ENCODE measurements around the gene SART1. TPM values are rescaled to one million over a fixed set of nuclear protein-coding genes. Genes with fewer than 3 reads are reported as not detected.

SART1 gene
- total and polyA plus RNA-seq, 4 donors = 13.6 to 24.3 (median 15.1) TPM

DNA sequence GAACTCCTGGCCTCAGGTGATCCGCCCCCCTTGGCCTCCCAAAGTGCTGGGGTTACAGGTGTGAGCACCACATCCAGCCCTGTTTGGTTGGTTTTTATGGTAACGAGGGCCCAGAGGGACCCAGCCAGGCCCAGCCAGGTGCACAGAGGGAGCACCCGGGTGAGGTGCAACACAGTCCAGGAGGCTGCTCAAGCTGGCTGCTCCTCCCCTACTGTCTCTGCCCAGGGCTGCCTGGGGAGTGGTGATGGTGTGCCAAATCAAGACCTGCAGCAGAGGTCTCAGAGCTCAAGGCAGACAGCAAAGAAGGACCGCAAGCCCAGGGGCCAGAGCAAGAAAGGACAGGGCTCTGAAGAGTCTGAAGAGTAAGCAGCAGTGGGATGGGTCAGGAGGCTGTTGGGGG lies 14.9 kb upstream of the SART1 start (continued):
- TF ChIP-seq, protein P1, sequence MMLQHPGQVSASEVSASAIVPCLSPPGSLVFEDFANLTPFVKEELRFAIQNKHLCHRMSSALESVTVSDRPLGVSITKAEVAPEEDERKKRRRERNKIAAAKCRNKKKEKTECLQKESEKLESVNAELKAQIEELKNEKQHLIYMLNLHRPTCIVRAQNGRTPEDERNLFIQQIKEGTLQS (IDR thresholded peaks at IDR 0.05) = no peak
- TF ChIP-seq RXRA (IDR thresholded peaks at IDR 0.05) = no peak
- TF ChIP-seq, protein P2, sequence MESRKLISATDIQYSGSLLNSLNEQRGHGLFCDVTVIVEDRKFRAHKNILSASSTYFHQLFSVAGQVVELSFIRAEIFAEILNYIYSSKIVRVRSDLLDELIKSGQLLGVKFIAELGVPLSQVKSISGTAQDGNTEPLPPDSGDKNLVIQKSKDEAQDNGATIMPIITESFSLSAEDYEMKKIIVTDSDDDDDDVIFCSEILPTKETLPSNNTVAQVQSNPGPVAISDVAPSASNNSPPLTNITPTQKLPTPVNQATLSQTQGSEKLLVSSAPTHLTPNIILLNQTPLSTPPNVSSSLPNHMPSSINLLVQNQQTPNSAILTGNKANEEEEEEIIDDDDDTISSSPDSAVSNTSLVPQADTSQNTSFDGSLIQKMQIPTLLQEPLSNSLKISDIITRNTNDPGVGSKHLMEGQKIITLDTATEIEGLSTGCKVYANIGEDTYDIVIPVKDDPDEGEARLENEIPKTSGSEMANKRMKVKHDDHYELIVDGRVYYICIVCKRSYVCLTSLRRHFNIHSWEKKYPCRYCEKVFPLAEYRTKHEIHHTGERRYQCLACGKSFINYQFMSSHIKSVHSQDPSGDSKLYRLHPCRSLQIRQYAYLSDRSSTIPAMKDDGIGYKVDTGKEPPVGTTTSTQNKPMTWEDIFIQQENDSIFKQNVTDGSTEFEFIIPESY (IDR thresholded peaks at IDR 0.05) = no peak

DNA sequence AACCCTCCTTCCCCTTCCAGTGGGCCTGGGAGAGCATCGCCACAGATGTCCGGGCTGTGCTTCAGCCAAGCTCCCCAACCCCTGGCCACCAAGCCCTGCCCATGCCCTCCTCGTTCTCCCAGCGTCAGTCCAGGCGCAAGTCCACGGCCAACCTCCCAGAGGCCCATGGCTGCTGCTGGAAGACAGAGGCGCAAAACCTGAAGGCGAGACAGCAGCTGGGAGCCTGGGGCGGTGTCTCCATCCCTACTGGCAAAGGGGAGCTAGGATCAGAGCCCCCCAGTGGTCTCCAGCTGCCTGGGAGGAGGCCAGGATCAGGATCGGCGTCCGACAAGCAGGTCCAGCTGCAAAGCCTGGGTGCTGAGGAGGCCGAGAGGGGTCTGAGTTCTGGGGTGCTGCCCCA lies 14.4 kb upstream of the SART1 start:
- Histone ChIP-seq H3K9me3 (ENCODE audit: control insufficient read depth in 4 of 4, low read length in 3 of 4) (no peaks in the 10 kb centered on the region), H3K27me3 (ENCODE audit: control insufficient read depth in 4 of 4, insufficient read depth in 4 of 4, low read length in 3 of 4) (no peaks in the 10 kb centered on the region), H3K4me1 (ENCODE audit: control insufficient read depth in 4 of 4, insufficient read depth in 4 of 4, low read length in 3 of 4) (peaks cover 2 to 9% (median 3%) of the 10 kb centered on the region in 4 donors), H3K9ac (ENCODE audit: low read depth in 1 of 2, low read length in 2 of 2) (no peak overlapping the region), H3K27ac (ENCODE audit: low read depth in 1 of 2, low read length in 2 of 2) (no peak overlapping the region), H3K36me3 (ENCODE audit: control insufficient read depth in 4 of 4, insufficient read depth in 3 of 4, low read depth in 1 of 4, low read length in 3 of 4) (no peaks in the 10 kb centered on the region), H3K4me3 (ENCODE audit: low read depth in 1 of 3, low read length in 3 of 3) (no peak overlapping the region)
- WGBS = 82% methylated on average over 13 of the region's 13 CpGs
- DNase-seq (ENCODE audit: low spot score) = no peak
- TF ChIP-seq, protein P2 (IDR thresholded peaks at IDR 0.05) = no peak
- TF ChIP-seq TAF1 (conservative IDR thresholded peaks at IDR 0.05) (no peak), YY1 (IDR thresholded peaks at IDR 0.05) (no peak), GABPA (IDR thresholded peaks at IDR 0.05 in 1 of 2, conservative IDR thresholded peaks at IDR 0.05 in 1 of 2) (no peak), RAD21 (IDR thresholded peaks at IDR 0.05) (no peak), NR2F2 (IDR thresholded peaks at IDR 0.05) (no peak), JUND (IDR thresholded peaks at IDR 0.05) (no peak), HNF4A (conservative IDR thresholded peaks at IDR 0.05) (no peak), EGR1 (IDR thresholded peaks at IDR 0.05; ENCODE audit: low read depth in 2 of 2) (no peak), HNF4G (IDR thresholded peaks at IDR 0.05) (no peak), SP1 (IDR thresholded peaks at IDR 0.05) (no peak), RXRA (IDR thresholded peaks at IDR 0.05) (no peak), FOXA2 (IDR thresholded peaks at IDR 0.05) (no peak), FOXA1 (IDR thresholded peaks at IDR 0.05) (no peak)
- TF ChIP-seq, protein P3, sequence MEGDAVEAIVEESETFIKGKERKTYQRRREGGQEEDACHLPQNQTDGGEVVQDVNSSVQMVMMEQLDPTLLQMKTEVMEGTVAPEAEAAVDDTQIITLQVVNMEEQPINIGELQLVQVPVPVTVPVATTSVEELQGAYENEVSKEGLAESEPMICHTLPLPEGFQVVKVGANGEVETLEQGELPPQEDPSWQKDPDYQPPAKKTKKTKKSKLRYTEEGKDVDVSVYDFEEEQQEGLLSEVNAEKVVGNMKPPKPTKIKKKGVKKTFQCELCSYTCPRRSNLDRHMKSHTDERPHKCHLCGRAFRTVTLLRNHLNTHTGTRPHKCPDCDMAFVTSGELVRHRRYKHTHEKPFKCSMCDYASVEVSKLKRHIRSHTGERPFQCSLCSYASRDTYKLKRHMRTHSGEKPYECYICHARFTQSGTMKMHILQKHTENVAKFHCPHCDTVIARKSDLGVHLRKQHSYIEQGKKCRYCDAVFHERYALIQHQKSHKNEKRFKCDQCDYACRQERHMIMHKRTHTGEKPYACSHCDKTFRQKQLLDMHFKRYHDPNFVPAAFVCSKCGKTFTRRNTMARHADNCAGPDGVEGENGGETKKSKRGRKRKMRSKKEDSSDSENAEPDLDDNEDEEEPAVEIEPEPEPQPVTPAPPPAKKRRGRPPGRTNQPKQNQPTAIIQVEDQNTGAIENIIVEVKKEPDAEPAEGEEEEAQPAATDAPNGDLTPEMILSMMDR (IDR thresholded peaks at IDR 0.05; ENCODE audit: low read depth, low read length, missing input control) = no peak
- TF ChIP-seq, protein P1 (IDR thresholded peaks at IDR 0.05) = no peak
- TF ChIP-seq, protein P4, sequence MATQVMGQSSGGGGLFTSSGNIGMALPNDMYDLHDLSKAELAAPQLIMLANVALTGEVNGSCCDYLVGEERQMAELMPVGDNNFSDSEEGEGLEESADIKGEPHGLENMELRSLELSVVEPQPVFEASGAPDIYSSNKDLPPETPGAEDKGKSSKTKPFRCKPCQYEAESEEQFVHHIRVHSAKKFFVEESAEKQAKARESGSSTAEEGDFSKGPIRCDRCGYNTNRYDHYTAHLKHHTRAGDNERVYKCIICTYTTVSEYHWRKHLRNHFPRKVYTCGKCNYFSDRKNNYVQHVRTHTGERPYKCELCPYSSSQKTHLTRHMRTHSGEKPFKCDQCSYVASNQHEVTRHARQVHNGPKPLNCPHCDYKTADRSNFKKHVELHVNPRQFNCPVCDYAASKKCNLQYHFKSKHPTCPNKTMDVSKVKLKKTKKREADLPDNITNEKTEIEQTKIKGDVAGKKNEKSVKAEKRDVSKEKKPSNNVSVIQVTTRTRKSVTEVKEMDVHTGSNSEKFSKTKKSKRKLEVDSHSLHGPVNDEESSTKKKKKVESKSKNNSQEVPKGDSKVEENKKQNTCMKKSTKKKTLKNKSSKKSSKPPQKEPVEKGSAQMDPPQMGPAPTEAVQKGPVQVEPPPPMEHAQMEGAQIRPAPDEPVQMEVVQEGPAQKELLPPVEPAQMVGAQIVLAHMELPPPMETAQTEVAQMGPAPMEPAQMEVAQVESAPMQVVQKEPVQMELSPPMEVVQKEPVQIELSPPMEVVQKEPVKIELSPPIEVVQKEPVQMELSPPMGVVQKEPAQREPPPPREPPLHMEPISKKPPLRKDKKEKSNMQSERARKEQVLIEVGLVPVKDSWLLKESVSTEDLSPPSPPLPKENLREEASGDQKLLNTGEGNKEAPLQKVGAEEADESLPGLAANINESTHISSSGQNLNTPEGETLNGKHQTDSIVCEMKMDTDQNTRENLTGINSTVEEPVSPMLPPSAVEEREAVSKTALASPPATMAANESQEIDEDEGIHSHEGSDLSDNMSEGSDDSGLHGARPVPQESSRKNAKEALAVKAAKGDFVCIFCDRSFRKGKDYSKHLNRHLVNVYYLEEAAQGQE (IDR thresholded peaks at IDR 0.05) = no peak
- TF ChIP-seq, protein P5, sequence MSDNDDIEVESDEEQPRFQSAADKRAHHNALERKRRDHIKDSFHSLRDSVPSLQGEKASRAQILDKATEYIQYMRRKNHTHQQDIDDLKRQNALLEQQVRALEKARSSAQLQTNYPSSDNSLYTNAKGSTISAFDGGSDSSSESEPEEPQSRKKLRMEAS (IDR thresholded peaks at IDR 0.05) = no peak
